ENCODE data around the gene ASL.
"Not testable (repeated sequence)": the region's sequence is repeated elsewhere in the genome, so short reads cannot be mapped to it uniquely, and the experiment has no call there.

Gene ASL

GRCh38 chr7:66119245-66119850 is 43.7 kb downstream of the ASL start:
- DNase-seq (ENCODE audit: low read depth): no peak

DNA sequence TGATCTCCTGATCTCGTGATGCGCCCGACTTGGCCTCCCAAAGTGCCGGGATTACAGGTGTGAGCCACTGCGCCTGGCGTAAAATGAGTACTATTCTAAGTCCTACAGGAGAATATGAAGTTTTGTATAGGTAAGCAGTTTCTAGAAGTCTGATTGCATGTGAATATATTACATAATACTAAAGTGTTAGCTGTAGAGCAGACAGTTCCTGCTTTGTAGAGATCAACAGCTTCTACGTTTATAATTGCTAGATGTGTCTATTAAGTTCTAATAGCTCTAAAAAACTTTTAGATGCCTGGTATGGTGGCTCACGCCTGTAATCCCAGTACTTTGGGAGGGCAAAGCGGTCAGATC is 47.5 kb downstream of the ASL start:
- DNase-seq (ENCODE audit: low read depth): no peak

- DNase-seq (ENCODE audit: low read depth): not testable (repeated sequence)
Observed at GRCh38 chr7:66124569-66124861, 48.9 kb downstream of the ASL start.

- peak; percentile 44 for DNase-seq (ENCODE audit: low read depth)
Observed at GRCh38 chr7:66125052-66125694, 49.6 kb downstream of the ASL start.

DNA sequence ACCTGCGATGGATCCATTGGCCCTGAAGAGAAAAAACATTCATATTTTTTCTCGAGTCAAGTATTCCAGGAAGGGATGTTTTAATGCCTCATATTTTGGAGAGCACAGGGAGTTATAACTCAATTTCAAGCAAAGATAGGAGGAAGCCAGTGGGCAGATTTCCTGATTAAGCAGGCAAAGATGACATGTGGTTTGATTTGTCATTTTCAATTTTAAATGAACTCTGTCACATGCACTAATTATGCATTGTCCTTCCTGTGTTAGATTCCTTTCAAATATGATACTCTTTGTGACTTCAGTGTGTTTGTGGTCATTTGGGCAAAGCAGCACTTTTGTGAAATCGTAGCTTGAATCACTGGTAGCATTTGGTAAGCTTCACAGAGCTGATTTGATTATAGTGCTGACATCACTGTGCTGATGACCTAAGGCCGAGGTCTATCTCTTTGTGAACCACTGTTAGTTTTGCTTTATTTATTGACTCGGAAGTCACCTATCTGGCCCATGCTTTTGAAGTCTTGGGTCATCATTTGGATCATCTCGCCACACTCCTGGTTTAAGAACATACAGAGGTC is 50.2 kb downstream of the ASL start:
- DNase-seq (ENCODE audit: low read depth): peak; percentile 39

DNA sequence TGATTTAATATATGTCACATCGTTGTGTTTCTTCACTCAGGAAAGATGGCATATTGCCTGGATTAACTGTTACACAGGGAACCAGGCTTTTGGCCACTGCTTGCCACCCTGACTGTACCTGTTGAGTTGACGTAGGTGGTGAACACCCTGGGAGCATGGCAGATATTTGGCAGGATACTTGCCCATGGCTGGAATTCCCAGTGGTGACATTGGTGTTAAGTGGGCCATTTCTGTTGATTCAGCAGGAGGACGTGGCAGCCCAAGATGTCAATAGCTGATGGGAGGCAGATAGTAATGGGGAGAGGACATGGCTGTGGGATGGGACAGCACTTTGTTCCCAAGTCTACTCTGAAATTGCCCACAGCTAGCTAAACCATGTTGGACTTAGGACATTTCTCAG is 51.6 kb downstream of the ASL start:
- not testable (repeated sequence) for DNase-seq (ENCODE audit: low read depth)

DNA sequence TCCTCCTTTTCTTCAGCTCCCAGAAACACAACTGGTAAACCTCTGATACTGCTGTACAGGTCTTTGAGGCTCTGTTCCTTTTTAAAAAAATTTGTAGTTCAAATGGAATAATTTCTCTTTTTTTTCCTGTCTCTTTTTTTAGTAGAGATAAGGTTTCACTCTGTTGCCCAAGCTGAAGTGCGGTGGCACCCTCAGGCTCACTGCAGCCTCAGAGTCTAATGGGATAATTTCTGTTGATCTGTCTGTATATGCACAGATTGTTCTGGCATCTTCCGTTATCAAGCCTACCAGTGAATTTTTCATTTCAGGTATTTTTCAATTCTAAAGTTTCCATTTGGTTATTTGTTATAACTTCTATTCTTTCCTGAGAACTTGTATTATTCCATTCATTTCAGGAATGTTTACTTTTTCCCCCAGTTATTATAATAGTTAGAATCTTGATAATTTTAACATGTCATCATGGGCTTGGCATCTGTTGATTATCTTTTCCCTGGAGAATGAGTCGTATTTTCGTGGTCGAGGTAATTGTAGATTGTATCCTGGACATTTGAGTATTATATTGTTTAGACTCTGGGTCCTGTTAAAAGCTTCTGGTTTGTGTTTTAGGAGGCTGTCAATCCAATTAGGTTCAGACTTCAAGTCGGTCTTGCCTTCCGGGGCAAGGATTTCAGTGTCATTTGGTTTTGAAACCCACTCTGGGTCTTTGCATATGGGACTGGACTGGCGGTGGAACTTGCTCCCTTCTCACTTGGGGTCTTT is 63.6 kb downstream of the ASL start:
- DNase-seq (ENCODE audit: low read depth): peak; percentile 68

DNA sequence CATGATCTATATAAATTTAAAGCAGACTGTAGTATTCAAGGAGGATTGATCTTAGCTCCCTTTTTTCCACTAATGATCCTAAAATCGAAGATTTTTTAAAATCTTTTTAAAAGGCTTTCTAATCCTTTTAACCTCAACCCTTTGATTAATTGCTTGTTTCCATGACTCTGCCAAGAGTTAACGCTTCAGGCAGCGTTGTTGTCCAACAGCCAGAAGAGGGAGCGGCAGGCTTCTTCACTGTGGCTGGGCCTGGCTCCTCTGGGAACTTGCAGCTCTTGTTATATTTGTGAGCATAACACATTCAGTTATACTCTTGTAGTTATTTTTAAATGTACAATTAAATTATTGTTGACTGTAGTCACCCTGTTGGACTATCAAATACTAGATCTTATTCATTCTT is 65.3 kb downstream of the ASL start:
- peak; percentile 77 for DNase-seq (ENCODE audit: low read depth)

DNA sequence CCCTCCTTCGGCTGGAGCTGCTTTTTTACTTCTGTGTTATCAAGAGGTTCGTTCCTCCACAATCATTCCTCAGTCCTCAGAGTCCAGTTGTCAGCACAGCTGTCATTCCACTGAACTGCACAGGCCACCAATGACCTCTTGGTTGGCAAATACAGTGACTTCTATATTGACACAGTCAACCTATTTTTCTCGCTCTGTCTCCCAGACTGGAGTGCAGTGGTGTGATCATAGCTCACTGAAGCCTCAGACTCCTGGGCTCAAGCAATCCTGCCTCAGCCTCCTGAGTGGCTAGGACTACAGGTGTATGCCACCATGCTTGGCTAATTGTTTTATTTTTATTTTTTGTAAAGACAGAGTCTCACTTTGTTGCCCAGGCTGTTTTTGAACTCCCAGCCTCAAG is 66.7 kb downstream of the ASL start:
- DNase-seq (ENCODE audit: low read depth): no peak

GRCh38 chr7:66142996-66143395 is 67.4 kb downstream of the ASL start:
- no peak for DNase-seq (ENCODE audit: low read depth)
